K562 (cell line): ENCODE data around the gene PNPLA7. TPM values are rescaled to one million over a fixed set of nuclear protein-coding genes. Genes with fewer than 3 reads are reported as not detected.

ENCODE experiments used
- ATAC-seq: fragments of 200-7000 bp; cut with Tn5 transposase; 3 replicates; pipeline ENCODE4 v1.9.1; 2020; ENCODE audit warnings: moderate library complexity
- BruUV-seq: library from RNA; stranded (reverse); fragments of 400-500 nt; replicated peaks from 2 replicates; lab custom pipeline; 2021; lab: Mats Ljungman, UMichigan
- CTCF ChIA-PET: fragments of 300-600 bp; formaldehyde crosslinking; extraction: SDS; loops from one replicate; lab custom pipeline; 2021; ENCODE audit warnings: low intra/inter-chr PET ratio; lab: Yijun Ruan, JAX
- POLR2A ChIA-PET: fragments of 300-600, 350-650 bp; sonication (Branson Sonifier 250); formaldehyde crosslinking; extraction: SDS; loops from one replicate; lab custom pipeline; 2021; ENCODE audit warnings: antibody characterized with exemption, inconsistent platforms; lab: Yijun Ruan, JAX
- DNase-seq, 4 experiments: peaks; one replicate each; pipeline versions ENCODE4 v3.0.0 to v3.0.0-alpha.2; 2011 to 2018; ENCODE audit warnings: low spot score in 3 of 4, mixed read lengths in 3 of 4; ENCODE audit errors: extremely low read depth in 1 of 4
- FAIRE-seq: peaks from 2 replicates; lab custom pipeline; 2011; peaks lifted over from hg19 to GRCh38; lab: Jason Lieb, UNC
- H2AFZ ChIP-seq: 2 replicates; pipeline ENCODE4 v1.6.0; 2011; ENCODE audit warnings: low read depth, low read length, control low read depth, inconsistent platforms
- H3K27ac ChIP-seq: fragments of 200-600 bp; 3 replicates; pipeline ENCODE4 v1.8.0; 2011; ENCODE audit warnings: low read depth, mild to moderate bottlenecking, control low read depth, inconsistent platforms, low read length, moderate library complexity, mixed read lengths; ENCODE audit errors: extremely low read depth
- H3K27me3 ChIP-seq, 2 experiments: fragments of 300-600 bp in 1 of 2; 2 replicates in 1 of 2; 3 replicates in 1 of 2; pipeline versions ENCODE4 v1.6.0 to v1.8.0; 2011; ENCODE audit warnings: inconsistent platforms in 2 of 2, low read length in 2 of 2, mild to moderate bottlenecking in 1 of 2, mixed read lengths in 1 of 2, moderate library complexity in 1 of 2; ENCODE audit not compliant: control insufficient read depth in 2 of 2, insufficient read depth in 2 of 2
- H3K36me3 ChIP-seq: fragments of 300-600 bp; 3 replicates; pipeline ENCODE4 v1.8.0; 2011; ENCODE audit warnings: mild to moderate bottlenecking, low read length, inconsistent platforms; ENCODE audit not compliant: control insufficient read depth, insufficient read depth
- H3K4me1 ChIP-seq, 2 experiments: fragments of 200-600 bp in 1 of 2; replicated peaks in 1 of 2; 2 replicates in 1 of 2; 3 replicates in 1 of 2; pipeline versions ENCODE4 v1.5.1 to v1.8.0; 2011; ENCODE audit warnings: inconsistent platforms in 2 of 2, low read length in 2 of 2, mild to moderate bottlenecking in 1 of 2, mixed read lengths in 1 of 2, moderate library complexity in 1 of 2; ENCODE audit not compliant: control insufficient read depth in 2 of 2, insufficient read depth in 2 of 2
- H3K4me2 ChIP-seq: 2 replicates; pipeline ENCODE4 v1.6.1; 2011; ENCODE audit warnings: low read length, control low read depth, inconsistent platforms, mixed read lengths; ENCODE audit not compliant: insufficient read depth
- H3K4me3 ChIP-seq: fragments of 200-600 bp; sonication (generic), shearing (Covaris generic); 2 replicates; pipeline ENCODE4 v1.5.1; 2016; ENCODE audit warnings: control low read depth, inconsistent platforms
- H3K79me2 ChIP-seq: fragments of 200-600 bp; 3 replicates; pipeline ENCODE4 v1.8.0; 2011; ENCODE audit warnings: low read length, inconsistent platforms; ENCODE audit not compliant: control insufficient read depth, insufficient read depth
- H3K9ac ChIP-seq, 2 experiments: 2 replicates each; pipeline versions ENCODE4 v1.6.0 to v1.6.1; 2011; ENCODE audit warnings: low read depth in 2 of 2, low read length in 2 of 2, control low read depth in 1 of 2, inconsistent platforms in 1 of 2, mild to moderate bottlenecking in 1 of 2, mixed read lengths in 1 of 2; ENCODE audit not compliant: insufficient read depth in 1 of 2
- H3K9me1 ChIP-seq: one replicate; pipeline ENCODE4 v1.6.0; 2011; ENCODE audit warnings: inconsistent platforms, mild to moderate bottlenecking, low read length, moderate library complexity; ENCODE audit not compliant: control insufficient read depth, insufficient read depth
- H3K9me3 ChIP-seq: replicated peaks from 2 replicates; pipeline ENCODE4 v1.5.1; 2011; ENCODE audit warnings: low read depth, low read length, inconsistent platforms; ENCODE audit not compliant: control insufficient read depth, insufficient read depth
- H4K20me1 ChIP-seq: replicated peaks from 2 replicates; pipeline ENCODE4 v1.6.1; 2011; ENCODE audit warnings: low read length, inconsistent platforms, mixed read lengths; ENCODE audit not compliant: control insufficient read depth, insufficient read depth
- HNRNPK ChIP-seq: fragments of 200-400 bp; formaldehyde crosslinking; IDR thresholded peaks from one replicate; pipeline ENCODE4 v1.6.1; 2018; ENCODE audit warnings: mild to moderate bottlenecking, low read depth, low read length; ENCODE audit not compliant: poor library complexity, severe bottlenecking
- KAT7 ChIP-seq: sonication (generic); formaldehyde crosslinking; IDR thresholded peaks from 2 replicates; pipeline ENCODE4 v1.8.0; 2022; ENCODE audit warnings: missing genetic modification reagents, mild to moderate bottlenecking, borderline replicate concordance
- NFIC ChIP-seq: fragments of 450-650 bp; IDR thresholded peaks from 2 replicates; pipeline ENCODE4 v1.6.1; 2017; ENCODE audit warnings: mild to moderate bottlenecking, inconsistent platforms
- POLR2B ChIP-seq: fragments of 450-650 bp; IDR thresholded peaks from 2 replicates; pipeline ENCODE4 v1.6.1; 2018; ENCODE audit warnings: low read depth; ENCODE audit not compliant: partially characterized antibody
- SAP30 ChIP-seq: fragments of 200-600 bp; sonication (generic); IDR thresholded peaks from 2 replicates; pipeline ENCODE4 v1.6.1; 2012; ENCODE audit warnings: borderline replicate concordance, low read depth, mild to moderate bottlenecking, moderate library complexity, low read length, control low read depth, inconsistent platforms; ENCODE audit not compliant: insufficient read depth, poor library complexity, severe bottlenecking
- SMARCA4 ChIP-seq: fragments of 450-650 bp; IDR thresholded peaks from 2 replicates; pipeline ENCODE4 v1.6.1; 2016
- YBX1 ChIP-seq: fragments of 450-650 bp; IDR thresholded peaks from 2 replicates; pipeline ENCODE4 v1.7.1; 2016; ENCODE audit warnings: mild to moderate bottlenecking
- WGBS: fragments of 100-300 bp; shearing (Covaris generic); methylation state at CpG from one replicate; pipeline ENCODE4 v1.1.6; 2016; ENCODE audit warnings: low coverage, mixed read lengths; ENCODE audit not compliant: insufficient coverage; ENCODE audit errors: missing lambda C conversion rate; 5-methylcytosine and 5-hydroxymethylcytosine counted together
- in situ Hi-C: fragments of 300-500 bp; cut with MboI; formaldehyde crosslinking; loops from 4 replicates; pipeline ENCODE4 v1.15.0; 2018; ENCODE audit warnings: inconsistent platforms, mixed read lengths
- intact Hi-C: fragments of 100-400 bp; cut with micrococcal nuclease; formaldehyde crosslinking; loops from 2 replicates; pipeline ENCODE4 v1.14.2; 2022
- polyA plus RNA-seq, 8 experiments: library from polyadenylated mRNA; depleted of rRNA in 4 of 8; stranded (reverse) in 5 of 8; unstranded in 3 of 8; fragments of >200 nt; fragmentation: Nextera tagmentation in 2 of 8; fragmentation: Illumina TruSeq in 1 of 8; extraction: Ambion mirVana in 2 of 8; extraction: Trizol in 1 of 8; gene quantifications; 2 replicates each; pipeline versions ENCODE4 v1.2.1 to v1.2.3, GENCODE V29; 2011 to 2014; ENCODE audit warnings: inconsistent platforms in 1 of 8, missing spikeins in 1 of 8
- total RNA-seq, 7 experiments: library from RNA; depleted of rRNA in 6 of 7; stranded (reverse); fragments of >200 nt in 6 of 7; fragmentation: Illumina TruSeq in 2 of 7; extraction: Trizol in 2 of 7; gene quantifications; 2 replicates each; pipeline versions ENCODE4 v1.2.1 to v1.2.3, GENCODE V29; 2011 to 2021; ENCODE audit warnings: low replicate concordance in 1 of 7

PNPLA7 gene
- total and polyA plus RNA-seq, 9 of the 15 experiments (the other 6 are each of a cell fraction or from before 2014, with no cell fraction given) = 0.01 to 0.85 (median 0.19) TPM; not detected in 1

GRCh38 chr9:137488906-137489305 is 61.3 kb downstream of the PNPLA7 start:
- in situ Hi-C loops = no loop called here
- H4K20me1 ChIP-seq = no peaks in the 10 kb centered on the region
- no peak overlapping the region for H3K4me2 ChIP-seq
- H3K36me3 ChIP-seq = no peaks in the 10 kb centered on the region
- no peaks in the 10 kb centered on the region for H3K9me3 ChIP-seq
- POLR2A ChIA-PET = no interaction called here
- peaks cover 38 to 70% of the 10 kb centered on the region in 2 experiments for H3K4me1 ChIP-seq
- H3K27ac ChIP-seq = no peak overlapping the region
- H3K9me1 ChIP-seq = no peaks in the 10 kb centered on the region
- no peak for DNase-seq
- FAIRE-seq = no peak
- intact Hi-C loops = no loop called here
- no peak for ATAC-seq
- CTCF ChIA-PET = no interaction called here
- H3K79me2 ChIP-seq = no peaks in the 10 kb centered on the region
- BruUV-seq = no TSS peak
- WGBS = 74% methylated on average over 6 of the region's 6 CpGs
- no peak overlapping the region for H3K4me3 ChIP-seq
- TF ChIP-seq KAT7 (CRISPR knock-in tag) = no peak
- no peak overlapping the region for H2AFZ ChIP-seq
- H3K9ac ChIP-seq = peak overlapping the region in 1 of 2 experiments; percentile 69; a peak in 2 of 4 replicates
- H3K27me3 ChIP-seq = no peaks in the 10 kb centered on the region; a peak in 1 of 5 replicates

GRCh38 chr9:137488327-137488653 is 61.9 kb downstream of the PNPLA7 start:
- Histone ChIP-seq H3K9ac (peak overlapping the region in 1 of 2 experiments; percentile 56; a peak in 1 of 4 replicates), H4K20me1 (no peaks in the 10 kb centered on the region), H3K4me2 (no peak overlapping the region), H3K27me3 (no peaks in the 10 kb centered on the region; a peak in 1 of 5 replicates), H3K79me2 (no peaks in the 10 kb centered on the region), H3K4me1 (peaks cover 32 to 63% of the 10 kb centered on the region in 2 experiments), H3K36me3 (no peaks in the 10 kb centered on the region), H3K9me3 (no peaks in the 10 kb centered on the region), H3K27ac (no peak overlapping the region), H3K9me1 (no peaks in the 10 kb centered on the region), H3K4me3 (no peak overlapping the region), H2AFZ (no peak overlapping the region)
- ATAC-seq = no peak
- intact Hi-C loops (no loop called here), in situ Hi-C loops (no loop called here)
- no peak for FAIRE-seq
- no peak for DNase-seq
- ChIA-PET CTCF (no interaction called here), POLR2A (no interaction called here)
- no TSS peak for BruUV-seq
- 52% methylated on average over 5 of the region's 6 CpGs for WGBS
- no peak for TF ChIP-seq HNRNPK
- no peak for TF ChIP-seq YBX1
- peak; percentile 90 for TF ChIP-seq NFIC
- TF ChIP-seq POLR2B = no peak
- TF ChIP-seq SMARCA4 = no peak
- no peak for TF ChIP-seq SAP30
